Upper lobe of left lung (tissue), 4 donors: ENCODE data around the gene HSFX2.

Experiments used
- EP300 ChIP-seq, 4 donors: sonication (generic); formaldehyde crosslinking; IDR thresholded peaks; one replicate each; pipeline ENCODE4 v1.5.1; 2017; ENCODE audit warnings: antibody characterized with exemption in 4 of 4, control low read depth in 2 of 4
- POLR2A ChIP-seq, 4 donors: fragments of 450-650 bp; IDR thresholded peaks; one replicate each; pipeline ENCODE4 v1.5.1; 2016 to 2017; ENCODE audit warnings: antibody characterized with exemption in 4 of 4, mild to moderate bottlenecking in 2 of 4
- TF ChIP-seq, protein P1 (sequence below), 6 experiments: fragments of 450-650 bp in 4 of 6; fragments of 200-600 bp in 2 of 6; sonication (generic) in 2 of 6; IDR thresholded peaks; one replicate each; pipeline ENCODE4 v1.5.1; 2016 to 2019; ENCODE audit warnings: antibody characterized with exemption in 6 of 6

- TF ChIP-seq, protein P1, sequence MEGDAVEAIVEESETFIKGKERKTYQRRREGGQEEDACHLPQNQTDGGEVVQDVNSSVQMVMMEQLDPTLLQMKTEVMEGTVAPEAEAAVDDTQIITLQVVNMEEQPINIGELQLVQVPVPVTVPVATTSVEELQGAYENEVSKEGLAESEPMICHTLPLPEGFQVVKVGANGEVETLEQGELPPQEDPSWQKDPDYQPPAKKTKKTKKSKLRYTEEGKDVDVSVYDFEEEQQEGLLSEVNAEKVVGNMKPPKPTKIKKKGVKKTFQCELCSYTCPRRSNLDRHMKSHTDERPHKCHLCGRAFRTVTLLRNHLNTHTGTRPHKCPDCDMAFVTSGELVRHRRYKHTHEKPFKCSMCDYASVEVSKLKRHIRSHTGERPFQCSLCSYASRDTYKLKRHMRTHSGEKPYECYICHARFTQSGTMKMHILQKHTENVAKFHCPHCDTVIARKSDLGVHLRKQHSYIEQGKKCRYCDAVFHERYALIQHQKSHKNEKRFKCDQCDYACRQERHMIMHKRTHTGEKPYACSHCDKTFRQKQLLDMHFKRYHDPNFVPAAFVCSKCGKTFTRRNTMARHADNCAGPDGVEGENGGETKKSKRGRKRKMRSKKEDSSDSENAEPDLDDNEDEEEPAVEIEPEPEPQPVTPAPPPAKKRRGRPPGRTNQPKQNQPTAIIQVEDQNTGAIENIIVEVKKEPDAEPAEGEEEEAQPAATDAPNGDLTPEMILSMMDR (IDR thresholded peaks at IDR 0.05) = no peak
- TF ChIP-seq POLR2A (IDR thresholded peaks at IDR 0.05) (no peak), EP300 (IDR thresholded peaks at IDR 0.05) (no peak)
Measured at GRCh38 chrX:149571770-149572169, 23.3 kb downstream of the HSFX2 start.
